Ascending aorta (tissue), 2 donors: ENCODE measurements around the gene PARD3B. TPM values are rescaled to one million over a fixed set of nuclear protein-coding genes. Genes with fewer than 3 reads are reported as not detected.
"Not testable (repeated sequence)": the region's sequence is repeated elsewhere in the genome, so short reads cannot be mapped to it uniquely, and the experiment has no call there.

Experiments
- DNase-seq, 2 donors: peaks; one replicate each; pipeline ENCODE4 v3.0.0-alpha.2; 2019; ENCODE audit warnings: low spot score in 2 of 2
- H3K27ac ChIP-seq, 2 donors: fragments of 200-600 bp; sonication (generic); one replicate each; pipeline ENCODE4 v1.5.1; 2016 to 2017; ENCODE audit warnings: mild to moderate bottlenecking in 1 of 2
- H3K27me3 ChIP-seq: fragments of 200-600 bp; sonication (generic); one replicate; pipeline ENCODE4 v1.5.1; 2017
- H3K36me3 ChIP-seq, 2 donors: fragments of 200-600 bp; sonication (generic); one replicate each; pipeline ENCODE4 v1.5.1; 2016
- H3K4me1 ChIP-seq, 2 donors: fragments of 200-600 bp; sonication (generic); one replicate each; pipeline ENCODE4 v1.5.1; 2016 to 2017; ENCODE audit warnings: mild to moderate bottlenecking in 1 of 2
- H3K4me3 ChIP-seq, 2 donors: fragments of 200-600 bp; sonication (generic); one replicate each; pipeline ENCODE4 v1.5.1; 2016 to 2017; ENCODE audit warnings: mild to moderate bottlenecking in 1 of 2
- H3K9me3 ChIP-seq, 2 donors: fragments of 200-600 bp; sonication (generic); one replicate each; pipeline ENCODE4 v1.5.1; 2016
- CTCF ChIP-seq, 3 experiments: fragments of 200-600 bp in 2 of 3; fragments of 450-650 bp in 1 of 3; sonication (generic) in 2 of 3; IDR thresholded peaks; one replicate each; pipeline ENCODE4 v1.5.1; 2016 to 2019; ENCODE audit warnings: antibody characterized with exemption in 3 of 3, mild to moderate bottlenecking in 1 of 3, moderate library complexity in 1 of 3
- intact Hi-C: fragments of 100-400 bp; cut with DNase I; formaldehyde crosslinking; loops from one replicate; pipeline ENCODE4 v1.15.1; 2023
- total RNA-seq: library from RNA; depleted of rRNA; stranded (reverse); fragments of >200 nt; gene quantifications from one replicate; pipeline ENCODE4 v1.1.0, GENCODE V29; 2016

The PARD3B gene
- total RNA-seq, 1 donor from 2014 or later = 9.5 TPM

GRCh38 chr2:205212357-205212756 is 667.1 kb downstream of the PARD3B start:
- H3K4me1 ChIP-seq = no peaks in the 10 kb centered on the region
- H3K4me3 ChIP-seq = no peak overlapping the region
- no peak for TF ChIP-seq CTCF (IDR thresholded peaks at IDR 0.05)
- DNase-seq = no peak
- H3K9me3 ChIP-seq = no peaks in the 10 kb centered on the region
- H3K27ac ChIP-seq = no peak overlapping the region
- intact Hi-C loops = no loop called here
- no peaks in the 10 kb centered on the region for H3K36me3 ChIP-seq
- H3K27me3 ChIP-seq = no peaks in the 10 kb centered on the region

DNA sequence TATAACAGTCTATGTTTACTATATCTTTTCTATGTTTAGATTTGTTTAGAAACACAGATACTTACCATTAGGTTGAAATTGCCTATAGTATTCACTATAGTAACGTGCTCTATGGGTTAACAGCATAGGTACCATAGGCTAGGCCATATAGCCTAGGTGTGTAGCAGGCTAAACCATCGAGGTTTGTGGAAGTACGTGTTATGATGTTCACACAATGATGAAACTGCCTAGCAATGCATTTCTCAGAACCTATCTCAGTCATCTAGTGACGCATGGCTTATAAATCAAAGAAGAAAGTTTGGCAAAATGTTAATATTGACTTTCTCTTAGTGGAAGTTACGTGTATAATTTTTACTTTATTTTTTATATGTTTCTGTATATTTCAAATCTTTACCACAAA is 670.8 kb downstream of the PARD3B start:
- intact Hi-C loops = no loop called here
- no peak for DNase-seq
- no peak overlapping the region for H3K4me3 ChIP-seq
- no peaks in the 10 kb centered on the region for H3K27me3 ChIP-seq
- H3K4me1 ChIP-seq = no peaks in the 10 kb centered on the region
- no peaks in the 10 kb centered on the region for H3K9me3 ChIP-seq
- no peak overlapping the region for H3K27ac ChIP-seq
- no peak for TF ChIP-seq CTCF (IDR thresholded peaks at IDR 0.05)
- no peaks in the 10 kb centered on the region for H3K36me3 ChIP-seq

DNA sequence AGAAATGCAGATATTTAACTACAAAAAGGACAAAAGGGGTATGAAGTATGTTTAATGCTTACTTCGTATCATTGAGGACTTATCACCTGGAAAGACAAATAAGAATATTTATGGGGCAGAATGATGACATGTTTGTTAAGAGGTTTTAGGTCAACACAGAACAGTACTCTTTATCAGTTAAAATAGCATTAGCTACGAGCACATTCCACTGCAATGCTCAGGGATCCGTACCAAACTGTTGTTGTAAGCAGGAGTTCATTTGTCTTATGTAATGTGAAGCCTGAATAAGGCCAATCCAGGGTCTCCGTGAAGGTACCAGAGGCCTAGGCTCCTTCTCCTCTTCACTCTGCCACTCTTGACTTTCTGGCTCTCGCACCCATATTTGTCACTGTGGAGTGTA is 671.3 kb downstream of the PARD3B start:
- H3K27ac ChIP-seq = no peak overlapping the region
- TF ChIP-seq CTCF (IDR thresholded peaks at IDR 0.05) = no peak
- H3K4me3 ChIP-seq = no peak overlapping the region
- DNase-seq = no peak
- H3K4me1 ChIP-seq = no peaks in the 10 kb centered on the region
- no peaks in the 10 kb centered on the region for H3K9me3 ChIP-seq
- intact Hi-C loops = no loop called here
- H3K36me3 ChIP-seq = no peaks in the 10 kb centered on the region
- H3K27me3 ChIP-seq = no peaks in the 10 kb centered on the region

- no peak for TF ChIP-seq CTCF (IDR thresholded peaks at IDR 0.05)
Measured at GRCh38 chr2:205217004-205217403, 671.7 kb downstream of the PARD3B start.

DNA sequence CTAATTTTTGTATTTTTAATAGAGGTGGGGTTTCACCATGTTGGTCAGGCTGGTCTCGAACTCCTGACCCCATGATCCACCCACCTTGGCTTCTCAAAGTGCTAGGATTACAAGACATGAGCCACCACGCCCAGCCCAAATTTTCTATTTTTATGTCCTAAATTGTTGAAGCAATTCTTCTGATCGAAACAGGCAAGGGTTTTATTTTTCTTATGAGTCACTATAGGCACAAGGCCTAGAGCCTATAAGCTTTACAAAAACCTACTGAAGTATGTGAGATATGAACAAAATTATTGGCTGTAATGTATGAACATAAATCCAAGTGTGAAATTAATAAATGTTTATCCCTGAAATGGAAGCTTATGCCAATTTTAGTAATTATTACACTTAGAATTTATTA is 672.8 kb downstream of the PARD3B start:
- no peak for DNase-seq
- H3K4me1 ChIP-seq = no peaks in the 10 kb centered on the region
- H3K27me3 ChIP-seq = no peaks in the 10 kb centered on the region

More at GRCh38 chr2:205217004-205217403, 671.7 kb downstream of the PARD3B start:
- DNase-seq = no peak
- Histone ChIP-seq H3K9me3 (no peaks in the 10 kb centered on the region), H3K27me3 (no peaks in the 10 kb centered on the region), H3K4me3 (no peak overlapping the region), H3K27ac (no peak overlapping the region), H3K4me1 (no peaks in the 10 kb centered on the region), H3K36me3 (no peaks in the 10 kb centered on the region)
- intact Hi-C loops = no loop called here

DNA sequence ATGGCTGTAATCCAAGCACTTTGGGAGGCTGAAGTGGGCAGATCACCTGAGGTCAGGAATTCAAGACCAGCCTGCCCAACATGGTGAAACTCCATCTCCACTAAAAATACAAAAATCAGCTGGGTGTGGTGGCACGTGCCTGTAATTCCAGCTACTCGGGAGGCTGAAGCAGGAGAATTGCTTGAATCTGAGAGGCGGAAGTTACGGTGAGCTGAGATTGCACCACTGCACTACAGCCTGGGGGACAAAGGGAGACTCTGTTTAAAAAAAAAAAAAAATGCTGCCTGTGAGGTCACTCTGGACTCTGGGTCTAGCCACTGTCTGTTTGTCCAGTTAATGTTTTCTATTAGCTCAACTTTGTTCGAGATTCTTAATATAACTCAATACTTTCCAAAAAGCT is 673.5 kb downstream of the PARD3B start:
- H3K27ac ChIP-seq, H3K27me3 ChIP-seq, DNase-seq, H3K9me3 ChIP-seq, H3K4me1 ChIP-seq, H3K4me3 ChIP-seq, intact Hi-C loops, H3K36me3 ChIP-seq: not testable (repeated sequence)

More for the DNA sequence above, 672.8 kb downstream of the PARD3B start:
- no peak for TF ChIP-seq CTCF (IDR thresholded peaks at IDR 0.05)
- intact Hi-C loops = no loop called here
- Histone ChIP-seq H3K9me3 (no peaks in the 10 kb centered on the region), H3K36me3 (no peaks in the 10 kb centered on the region), H3K27ac (no peak overlapping the region), H3K4me3 (no peak overlapping the region)
